Cardiac muscle cell (in vitro differentiated cells and primary cell): ENCODE data around the gene ANKRD13B. TPM values are rescaled to one million over a fixed set of nuclear protein-coding genes. Genes with fewer than 3 reads are reported as not detected.

ENCODE experiments used
- DNase-seq, 2 donors: peaks; one replicate each; pipeline versions ENCODE4 v3.0.0 to v3.0.0-alpha.2; 2010 to 2017; ENCODE audit warnings: low read depth in 1 of 2, low spot score in 1 of 2
- H3K27ac ChIP-seq: fragments of 200-600 bp; sonication (generic); 2 replicates; pipeline ENCODE4 v1.5.1; 2016
- H3K27me3 ChIP-seq: fragments of 200-600 bp; sonication (generic); 2 replicates; pipeline ENCODE4 v1.6.0; 2016; ENCODE audit warnings: control low read depth
- H3K36me3 ChIP-seq: fragments of 200-600 bp; sonication (generic); 2 replicates; pipeline ENCODE4 v1.5.1; 2016; ENCODE audit warnings: control low read depth
- H3K4me1 ChIP-seq: fragments of 200-600 bp; sonication (generic); 2 replicates; pipeline ENCODE4 v1.8.1; 2017; ENCODE audit warnings: low read depth, mild to moderate bottlenecking, mixed run types
- H3K4me3 ChIP-seq: fragments of 200-600 bp; sonication (generic); 2 replicates; pipeline ENCODE4 v1.5.1; 2016; ENCODE audit warnings: mild to moderate bottlenecking
- H3K9me3 ChIP-seq: fragments of 200-600 bp; sonication (generic); 2 replicates; pipeline ENCODE4 v1.5.1; 2017; ENCODE audit warnings: low read depth, mild to moderate bottlenecking, control low read depth
- polyA plus RNA-seq: library from polyadenylated mRNA; unstranded; fragments of >200 nt; fragmentation: Nextera tagmentation; extraction: Ambion mirVana; gene quantifications from 2 replicates; pipeline ENCODE4 v1.2.1, GENCODE V29; 2016
- total RNA-seq: library from RNA; depleted of rRNA; stranded (reverse); fragments of >200 nt; gene quantifications from 2 replicates; pipeline ENCODE4 v1.2.3, GENCODE V29; 2016
- TF ChIP-seq, protein P1 (sequence below): IDR thresholded peaks from 2 replicates; pipeline ENCODE4 v1.5.1; 2012; ENCODE audit warnings: low read depth, mild to moderate bottlenecking, low read length

Gene ANKRD13B
- total and polyA plus RNA-seq, 2 experiments from 2014 or later = 7.4 to 12.7 TPM

DNA sequence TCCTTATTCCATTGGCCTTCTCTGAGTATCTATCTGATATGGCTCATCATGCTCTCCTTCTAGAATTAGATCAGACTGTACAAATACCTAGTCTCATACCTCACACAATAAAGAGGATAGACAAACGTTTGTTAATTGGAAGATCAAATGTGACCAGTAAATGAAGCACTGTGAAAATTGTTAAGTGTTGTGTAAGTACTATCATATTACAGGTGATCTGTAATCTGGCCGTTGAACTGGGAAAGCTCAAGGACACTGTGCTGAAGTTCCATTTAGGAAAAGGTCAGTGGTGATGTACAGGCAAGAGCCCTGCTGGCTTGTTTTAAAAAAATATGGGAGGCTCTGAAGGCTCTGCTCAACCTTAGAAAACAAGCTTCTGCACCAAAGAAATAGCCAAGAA, 68.3 kb downstream of the ANKRD13B start:
- Histone ChIP-seq H3K27me3 (no peaks in the 10 kb centered on the region), H3K36me3 (peaks cover 6% of the 10 kb centered on the region), H3K27ac (peak overlapping the region; percentile 88), H3K4me3 (no peak overlapping the region), H3K9me3 (no peaks in the 10 kb centered on the region), H3K4me1 (peaks cover 35% of the 10 kb centered on the region)
- TF ChIP-seq, protein P1, sequence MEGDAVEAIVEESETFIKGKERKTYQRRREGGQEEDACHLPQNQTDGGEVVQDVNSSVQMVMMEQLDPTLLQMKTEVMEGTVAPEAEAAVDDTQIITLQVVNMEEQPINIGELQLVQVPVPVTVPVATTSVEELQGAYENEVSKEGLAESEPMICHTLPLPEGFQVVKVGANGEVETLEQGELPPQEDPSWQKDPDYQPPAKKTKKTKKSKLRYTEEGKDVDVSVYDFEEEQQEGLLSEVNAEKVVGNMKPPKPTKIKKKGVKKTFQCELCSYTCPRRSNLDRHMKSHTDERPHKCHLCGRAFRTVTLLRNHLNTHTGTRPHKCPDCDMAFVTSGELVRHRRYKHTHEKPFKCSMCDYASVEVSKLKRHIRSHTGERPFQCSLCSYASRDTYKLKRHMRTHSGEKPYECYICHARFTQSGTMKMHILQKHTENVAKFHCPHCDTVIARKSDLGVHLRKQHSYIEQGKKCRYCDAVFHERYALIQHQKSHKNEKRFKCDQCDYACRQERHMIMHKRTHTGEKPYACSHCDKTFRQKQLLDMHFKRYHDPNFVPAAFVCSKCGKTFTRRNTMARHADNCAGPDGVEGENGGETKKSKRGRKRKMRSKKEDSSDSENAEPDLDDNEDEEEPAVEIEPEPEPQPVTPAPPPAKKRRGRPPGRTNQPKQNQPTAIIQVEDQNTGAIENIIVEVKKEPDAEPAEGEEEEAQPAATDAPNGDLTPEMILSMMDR = no peak
- DNase-seq = no peak

DNA sequence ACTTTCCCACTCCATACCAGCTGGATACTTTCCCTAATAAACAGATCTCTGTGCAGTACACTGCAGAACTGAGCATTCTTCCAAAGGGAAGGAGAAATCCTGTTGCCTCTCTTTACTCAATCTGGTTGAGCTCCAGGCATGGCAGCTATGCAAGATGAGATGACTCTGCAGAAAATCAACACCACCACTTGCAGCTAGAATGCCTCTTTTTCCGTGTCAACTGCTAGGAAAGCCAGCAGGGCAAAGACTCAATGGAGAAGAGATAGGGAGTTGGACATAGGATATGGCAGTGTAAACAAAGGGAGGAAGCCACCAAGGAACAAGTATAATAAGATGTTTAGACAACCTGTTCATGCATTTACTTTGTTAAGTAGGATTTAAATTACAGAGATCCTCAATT, 70.2 kb downstream of the ANKRD13B start:
- Histone ChIP-seq H3K4me1 (peaks cover 51% of the 10 kb centered on the region), H3K36me3 (peaks cover 4% of the 10 kb centered on the region), H3K4me3 (no peak overlapping the region), H3K27ac (peak overlapping the region; percentile 88), H3K9me3 (no peaks in the 10 kb centered on the region), H3K27me3 (no peaks in the 10 kb centered on the region)
- TF ChIP-seq, protein P1 = no peak
- DNase-seq = peak; percentile 62 to 68

Other genes starting within 250 kb of the ANKRD13B start
- gene TAOK1, start 202.8 kb upstream of the ANKRD13B start, total RNA-seq = 35.0 and 43.1 TPM in 2 replicates
- 5.8 and 8.0 TPM in 2 replicates for gene TAOK1, start 202.8 kb upstream of the ANKRD13B start, polyA plus RNA-seq
- gene ABHD15, start 26.1 kb upstream of the ANKRD13B start, total RNA-seq = 5.8 and 7.2 TPM in 2 replicates
- gene ABHD15, start 26.1 kb upstream of the ANKRD13B start, polyA plus RNA-seq = 4.8 and 5.3 TPM in 2 replicates
- 100 and 105 TPM in 2 replicates for gene TP53I13, start 24.4 kb upstream of the ANKRD13B start, total RNA-seq
- 102 and 104 TPM in 2 replicates for gene TP53I13, start 24.4 kb upstream of the ANKRD13B start, polyA plus RNA-seq
- 35.5 and 52.1 TPM in 2 replicates for gene GIT1, start 3.5 kb upstream of the ANKRD13B start, total RNA-seq
- gene GIT1, start 3.5 kb upstream of the ANKRD13B start, polyA plus RNA-seq = 37.5 and 50.5 TPM in 2 replicates
- 127 and 243 TPM in 2 replicates for gene CORO6, start 29.8 kb downstream of the ANKRD13B start, total RNA-seq
- gene CORO6, start 29.8 kb downstream of the ANKRD13B start, polyA plus RNA-seq = 163 and 255 TPM in 2 replicates